Endometrial microvascular endothelial cells (primary cell): ENCODE measurements around the gene CAPN7. TPM values are rescaled to one million over a fixed set of nuclear protein-coding genes. Genes with fewer than 3 reads are reported as not detected.

Source experiments
- in situ Hi-C: cut with HindIII; loops from 2 replicates; pipeline ENCODE4 v1.10.0; 2017; ENCODE audit warnings: low sequenced_read_pairs, low pct_unique_long_range_greater_than_20kb; ENCODE audit errors: inconsistent ontology term
- total RNA-seq: library from RNA; depleted of rRNA; stranded (reverse); fragments of >200 nt; gene quantifications from one replicate; pipeline ENCODE4 v1.2.3, GENCODE V29; 2015; ENCODE audit errors: inconsistent ontology term

Gene CAPN7
- total RNA-seq, 1 donor from 2014 or later = 15.9 TPM

- in situ Hi-C loops = no loop called here
Measured at GRCh38 chr3:15287565-15288330, 81.7 kb downstream of the CAPN7 start.

GRCh38 chr3:15288331-15289035 is 82.4 kb downstream of the CAPN7 start:
- in situ Hi-C loops = no loop called here

GRCh38 chr3:15289661-15290060 is 83.6 kb downstream of the CAPN7 start:
- in situ Hi-C loops = no loop called here

GRCh38 chr3:15290736-15291135 is 84.7 kb downstream of the CAPN7 start:
- in situ Hi-C loops = no loop called here

DNA sequence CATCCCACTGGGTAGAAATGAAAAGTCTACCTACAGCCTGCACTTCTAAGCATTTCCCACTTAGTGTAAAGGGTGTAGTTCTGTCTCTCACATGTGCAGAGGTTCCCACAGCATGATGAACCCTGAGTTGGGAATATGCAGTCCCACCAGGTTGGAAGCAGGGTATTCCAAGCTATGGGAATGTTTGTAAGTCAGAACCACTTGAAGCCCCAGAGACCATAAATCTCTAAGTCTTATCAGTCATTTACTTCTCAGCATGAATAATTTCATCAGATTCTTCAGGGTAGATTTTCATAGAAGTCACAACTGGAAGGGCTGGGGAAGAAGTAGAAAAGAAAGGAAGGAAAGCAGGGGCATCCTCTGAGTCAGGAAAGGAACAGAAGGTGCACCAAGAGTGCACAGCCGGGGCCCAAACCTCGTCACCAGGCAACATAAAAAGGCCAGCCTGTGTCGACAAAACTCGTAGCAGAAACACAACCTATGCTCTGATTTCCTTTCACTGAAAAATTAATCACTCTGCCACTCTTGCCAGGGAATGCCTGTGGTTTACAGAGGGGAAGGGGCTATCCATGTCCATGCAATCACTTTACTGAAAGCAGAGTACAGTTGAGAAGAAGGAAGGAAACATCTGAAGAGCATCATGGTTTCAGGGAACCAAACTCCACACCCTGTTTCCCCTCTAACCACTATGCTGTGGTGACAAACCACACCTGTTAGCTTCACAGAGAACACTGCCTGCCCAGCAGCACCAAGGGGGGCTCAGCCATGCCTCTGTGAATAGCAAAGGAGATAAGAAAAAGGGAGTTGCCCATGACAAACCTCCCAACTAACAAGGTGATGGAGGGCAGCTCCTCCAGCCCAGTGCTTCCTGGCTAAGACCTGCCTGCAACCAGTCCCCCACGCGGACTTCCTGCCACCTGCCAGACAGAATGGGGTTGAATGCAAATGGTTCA is 85.8 kb downstream of the CAPN7 start:
- in situ Hi-C loops = no loop called here

GRCh38 chr3:15292765-15293522 is 86.9 kb downstream of the CAPN7 start:
- in situ Hi-C loops = no loop called here

DNA sequence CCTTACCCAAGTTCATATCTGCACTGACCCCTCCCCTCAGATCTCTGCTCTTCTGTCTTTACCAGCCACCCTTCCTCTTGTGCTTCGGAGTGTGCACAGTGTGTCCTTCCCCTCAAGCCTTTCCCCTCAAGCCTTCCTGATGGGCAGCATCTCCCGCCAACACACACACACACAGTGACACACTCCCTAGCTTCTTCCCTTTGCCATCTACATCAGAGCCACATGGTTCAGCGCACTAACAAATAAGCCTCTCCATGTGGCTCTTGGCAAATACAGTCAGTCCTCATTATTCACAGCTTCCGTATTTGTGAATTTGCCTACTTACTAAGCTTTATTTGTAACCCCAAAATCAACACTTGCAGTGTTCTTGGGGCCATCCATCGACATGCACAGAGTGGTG is 88.9 kb downstream of the CAPN7 start:
- in situ Hi-C loops = no loop called here

DNA sequence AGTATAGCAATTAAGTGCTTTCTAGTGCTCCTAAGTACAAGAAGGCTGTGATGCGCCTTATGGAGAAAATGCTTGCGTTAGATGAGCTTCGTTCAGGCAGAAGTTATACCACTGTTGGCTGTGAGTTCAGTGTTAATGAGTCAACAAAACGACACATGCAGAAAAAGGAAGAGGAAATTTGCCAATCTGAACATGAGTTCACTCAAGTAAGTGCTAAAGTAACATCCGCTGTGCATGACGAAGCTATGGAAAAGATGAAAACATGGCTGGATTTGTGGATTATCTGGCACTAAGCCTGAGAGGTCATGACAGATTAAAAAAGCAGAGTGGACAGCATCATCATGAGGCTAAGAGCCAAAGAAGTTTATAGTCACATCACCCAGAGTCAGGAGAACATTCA is 89.5 kb downstream of the CAPN7 start:
- in situ Hi-C loops = no loop called here

DNA sequence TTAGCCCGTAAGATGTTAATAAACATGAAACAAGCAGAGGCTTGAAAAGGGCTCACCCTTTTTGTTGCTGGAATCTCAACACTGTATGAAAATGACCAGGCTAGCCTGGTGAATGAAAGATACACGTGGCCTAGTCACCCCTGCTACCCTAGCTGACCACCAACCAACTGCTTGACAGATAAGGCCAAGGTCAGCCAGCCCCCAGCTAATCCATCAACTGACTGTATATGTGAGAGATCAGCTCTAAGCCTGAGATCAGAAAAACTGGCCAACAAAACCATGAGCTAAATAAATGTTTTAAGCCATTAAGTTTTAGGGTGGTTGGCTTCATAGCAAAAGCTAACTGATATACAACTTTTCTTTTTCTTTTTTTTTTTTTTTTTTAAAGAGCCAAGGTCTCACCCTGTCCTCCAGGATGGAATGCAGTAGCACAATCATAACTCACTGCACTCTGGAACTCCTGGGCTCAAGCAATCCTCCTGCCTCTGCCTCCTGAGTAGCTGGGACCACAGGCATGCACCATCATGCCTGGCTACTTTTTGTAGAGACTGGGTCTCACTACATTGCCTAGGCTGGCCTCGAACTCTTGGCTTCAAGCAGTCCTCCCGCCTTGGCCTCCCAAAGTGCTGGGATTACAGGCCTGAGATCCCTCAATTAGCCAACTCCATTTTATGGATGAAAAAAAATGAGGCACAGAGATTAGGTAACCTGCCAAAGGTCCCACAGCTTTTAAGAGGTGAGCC is 91.7 kb downstream of the CAPN7 start:
- in situ Hi-C loops = no loop called here

- in situ Hi-C loops = no loop called here
Measured at GRCh38 chr3:15298504-15298903, 92.5 kb downstream of the CAPN7 start.

DNA sequence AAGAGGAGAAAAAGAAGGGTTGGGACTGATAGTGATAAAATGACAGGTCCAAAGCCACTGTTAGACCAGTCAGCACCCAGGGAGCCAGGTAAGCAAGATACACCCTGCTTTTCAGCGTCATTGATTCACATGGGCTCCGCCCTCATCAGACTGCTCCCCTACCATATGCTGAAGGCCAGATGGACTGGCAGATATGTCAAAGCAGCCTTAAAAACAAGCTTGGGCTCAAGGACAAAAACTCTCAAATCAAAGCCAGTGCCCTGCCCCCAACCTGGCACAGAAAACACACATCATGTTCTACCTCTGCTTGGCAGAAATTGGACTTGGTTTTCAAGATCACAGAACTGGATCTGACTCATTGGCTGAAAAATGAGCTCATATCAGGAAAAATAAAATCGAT is 93.0 kb downstream of the CAPN7 start:
- in situ Hi-C loops = no loop called here

DNA sequence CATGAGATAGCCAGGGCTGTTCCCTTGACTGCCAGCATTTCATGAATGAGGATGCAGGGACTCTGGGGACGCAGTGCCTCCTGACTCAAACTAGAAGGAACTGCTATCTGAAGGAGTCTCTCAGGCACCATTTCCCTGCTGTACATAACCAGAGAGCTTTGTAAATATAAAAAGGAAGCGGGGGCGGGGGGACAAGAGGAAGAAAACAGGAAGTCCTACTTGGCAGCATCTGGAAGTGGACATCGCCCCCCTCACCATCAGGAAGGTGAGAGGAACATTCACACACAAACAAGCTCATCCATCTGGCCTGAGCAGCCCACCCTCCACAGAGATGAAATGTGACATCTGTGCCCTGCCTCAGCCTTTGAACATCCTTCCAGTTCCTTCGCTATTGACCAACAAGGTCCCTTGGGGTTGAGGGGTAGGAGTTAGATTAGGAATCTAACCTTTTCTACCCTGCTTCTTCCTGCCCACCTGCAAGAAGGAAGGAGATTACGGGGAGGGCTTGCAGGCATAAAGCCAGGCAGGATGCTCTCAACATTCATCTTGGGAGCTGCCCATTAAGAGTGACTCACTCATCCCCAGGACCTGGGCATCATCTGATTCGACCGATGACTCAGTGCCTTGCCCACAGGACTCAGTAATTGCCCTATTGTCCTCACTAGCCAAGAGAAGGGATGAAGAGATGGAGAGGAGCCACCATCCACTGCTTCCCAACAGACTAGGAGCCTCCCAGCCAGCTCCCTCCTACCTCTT is 94.5 kb downstream of the CAPN7 start:
- in situ Hi-C loops = no loop called here

GRCh38 chr3:15301761-15302160 is 95.7 kb downstream of the CAPN7 start:
- in situ Hi-C loops = no loop called here

Other genes with a start within 250 kb of the CAPN7 start
- gene MRPS25, start 140.9 kb upstream of the CAPN7 start, total RNA-seq = 33.5 TPM
- 22.7 TPM for gene RBSN, start 107.1 kb upstream of the CAPN7 start, total RNA-seq
- gene SH3BP5, start 126.3 kb downstream of the CAPN7 start, total RNA-seq = 93.6 TPM
- 17.7 TPM for gene METTL6, start 221.3 kb downstream of the CAPN7 start, total RNA-seq
- gene EAF1, start 221.4 kb downstream of the CAPN7 start, total RNA-seq = 17.6 TPM